ENCODE measurements around the gene BABAM2.
A peak's percentile ranks its signal among the peaks of the same experiment; 100 is the strongest.
"Not testable (repeated sequence)": the region's sequence is repeated elsewhere in the genome, so short reads cannot be mapped to it uniquely, and the experiment has no call there.

The BABAM2 gene

DNA sequence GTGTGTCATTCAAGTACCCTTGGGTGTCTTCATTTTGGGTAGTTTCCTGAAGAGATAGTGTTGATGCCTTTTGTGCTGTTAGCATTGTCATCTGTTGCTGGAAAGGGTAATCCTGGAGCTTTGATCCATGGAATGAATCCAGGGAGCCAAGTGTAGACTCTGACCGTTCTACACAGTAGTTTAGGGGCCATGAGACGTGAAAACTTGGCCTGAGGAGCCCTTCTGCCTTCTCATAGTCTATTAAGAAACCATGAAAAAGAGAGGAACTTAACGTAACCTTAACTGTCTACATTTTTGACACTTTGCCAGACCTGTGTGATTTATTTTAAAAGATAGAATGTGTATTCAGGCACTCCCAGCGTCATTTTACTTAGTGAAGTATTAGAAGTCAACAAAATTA, 194.0 kb downstream of the BABAM2 start:
- peak in 1 of 2 donors; percentile 52 for DNase-seq

DNA sequence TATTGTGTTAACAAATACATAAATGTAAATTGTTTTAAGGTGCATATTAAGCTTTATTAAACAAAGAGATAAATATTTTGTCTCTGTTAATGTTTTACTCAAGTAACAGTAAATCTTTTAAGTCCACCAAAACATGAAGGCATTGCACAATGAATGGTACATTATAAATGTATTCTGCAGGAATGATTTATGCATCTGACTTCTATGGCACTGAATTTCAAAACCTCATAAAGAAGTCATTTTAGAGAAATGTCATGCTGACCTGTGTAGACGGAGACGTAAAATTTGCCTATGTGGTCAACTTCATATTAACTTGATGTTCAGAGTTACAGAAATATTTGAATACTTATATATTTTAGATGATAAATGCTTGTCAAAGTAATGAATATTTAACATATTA, 194.7 kb downstream of the BABAM2 start:
- DNase-seq: no peak

DNA sequence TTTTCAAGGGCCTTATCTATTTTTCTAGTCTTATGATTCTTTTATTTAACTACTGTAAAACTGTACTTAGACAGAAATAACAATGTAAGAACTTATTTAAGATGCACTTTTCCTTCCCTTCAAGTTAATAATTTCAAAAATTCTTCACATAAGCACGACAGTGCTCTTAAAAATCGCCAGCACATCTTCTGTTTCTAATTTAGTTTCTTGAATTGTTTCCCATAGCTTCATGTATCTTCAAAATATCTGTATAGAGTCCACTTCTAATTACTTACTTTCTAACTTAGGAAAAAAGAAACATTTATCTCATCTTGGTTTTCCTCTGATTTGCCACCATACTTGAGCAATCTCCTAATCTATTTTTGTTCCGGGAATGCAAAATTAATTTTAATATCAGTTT, 196.1 kb downstream of the BABAM2 start:
- DNase-seq: no peak

DNA sequence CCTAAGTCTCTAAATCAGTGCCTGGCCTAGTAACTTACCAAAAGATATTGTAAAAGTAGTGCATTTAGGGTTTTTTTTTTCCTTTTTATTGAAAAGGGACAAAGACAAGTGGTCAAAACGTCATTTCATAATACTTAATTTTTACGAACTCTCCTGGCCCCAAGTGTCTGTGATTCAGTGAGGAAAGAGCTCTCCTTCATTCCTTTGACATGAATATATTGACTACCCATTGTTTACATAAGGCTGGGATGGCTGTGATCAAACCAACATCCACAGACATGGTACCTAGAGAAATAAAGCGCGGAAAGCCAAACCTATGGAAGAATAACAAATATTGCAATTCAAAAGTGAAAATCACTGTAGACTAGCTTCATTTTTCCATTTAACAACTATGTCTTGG, 198.4 kb downstream of the BABAM2 start:
- no peak for DNase-seq

DNA sequence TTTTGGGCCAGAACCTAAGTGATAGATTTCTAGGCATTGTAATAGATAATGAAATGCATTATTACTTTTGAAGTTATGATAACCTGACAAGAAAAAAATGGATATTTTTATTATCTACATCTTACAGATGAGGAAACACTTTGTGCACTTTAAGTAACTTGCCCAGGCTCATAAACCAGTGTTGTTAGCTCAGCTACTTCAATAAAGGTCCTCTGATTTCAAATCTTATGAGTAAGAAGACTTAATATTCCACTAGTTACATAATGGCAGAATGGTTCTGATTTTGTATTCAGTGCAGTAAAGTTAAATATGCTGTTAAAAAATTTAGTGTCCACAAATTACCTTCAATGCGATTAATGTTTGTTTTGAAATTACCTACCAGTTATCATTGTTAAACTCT, 199.0 kb downstream of the BABAM2 start:
- no peak for DNase-seq

DNA sequence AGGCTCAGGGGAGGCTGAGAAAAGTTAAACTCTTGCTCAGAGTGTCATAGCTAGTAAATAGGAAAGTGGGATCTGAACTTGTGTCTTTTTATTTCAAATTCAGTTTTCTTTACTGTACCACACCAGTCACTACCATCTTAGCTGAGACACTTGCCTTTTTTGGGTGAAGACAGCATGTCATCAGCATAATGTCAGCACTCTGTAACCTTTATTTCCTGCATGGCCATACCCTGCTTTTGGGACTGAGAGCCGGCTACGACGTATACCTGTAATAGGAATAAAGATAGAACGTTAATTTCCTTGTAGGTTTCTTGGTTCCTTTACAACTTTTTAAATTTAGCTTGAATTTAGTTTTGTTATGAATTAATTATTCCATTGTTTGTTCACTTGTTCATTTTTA, 202.8 kb downstream of the BABAM2 start:
- DNase-seq: no peak

DNA sequence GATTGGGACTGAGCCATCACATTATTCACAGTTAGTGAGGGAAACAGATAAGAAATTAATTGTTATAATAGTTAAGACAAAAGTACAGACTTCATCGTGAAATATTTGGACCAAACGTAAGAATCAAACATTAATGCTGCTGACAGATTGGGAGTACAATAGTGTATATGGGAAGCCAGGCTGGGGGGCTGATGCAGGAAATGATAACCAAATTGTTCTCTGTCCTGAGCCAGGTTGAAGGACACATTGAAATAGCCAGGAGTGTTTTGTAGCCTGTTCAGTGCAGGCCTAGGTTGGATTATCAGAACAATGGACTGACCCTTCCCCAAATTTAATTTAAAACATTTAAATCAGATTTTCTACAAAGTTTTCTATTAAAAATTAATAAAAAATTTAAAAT, 203.2 kb downstream of the BABAM2 start:
- no peak for DNase-seq

DNA sequence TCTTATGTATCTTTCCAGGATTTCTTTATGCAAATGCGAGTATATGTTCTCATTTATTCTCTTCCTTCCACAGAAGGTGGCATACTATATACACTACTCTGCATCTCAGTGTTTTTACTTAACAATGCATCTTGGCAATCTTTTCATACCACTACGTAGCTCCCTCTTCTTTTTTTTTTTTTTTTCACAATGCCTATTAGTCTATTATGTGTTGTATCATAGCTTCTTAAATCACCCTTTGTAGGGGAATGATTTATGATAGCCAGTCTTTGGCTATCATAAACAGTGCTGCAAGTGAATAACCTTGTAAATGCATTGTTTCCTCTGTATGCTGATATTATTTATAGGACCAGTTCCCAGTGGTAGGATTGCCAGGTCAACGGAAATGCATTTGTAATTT, 204.2 kb downstream of the BABAM2 start:
- no peak for DNase-seq

DNA sequence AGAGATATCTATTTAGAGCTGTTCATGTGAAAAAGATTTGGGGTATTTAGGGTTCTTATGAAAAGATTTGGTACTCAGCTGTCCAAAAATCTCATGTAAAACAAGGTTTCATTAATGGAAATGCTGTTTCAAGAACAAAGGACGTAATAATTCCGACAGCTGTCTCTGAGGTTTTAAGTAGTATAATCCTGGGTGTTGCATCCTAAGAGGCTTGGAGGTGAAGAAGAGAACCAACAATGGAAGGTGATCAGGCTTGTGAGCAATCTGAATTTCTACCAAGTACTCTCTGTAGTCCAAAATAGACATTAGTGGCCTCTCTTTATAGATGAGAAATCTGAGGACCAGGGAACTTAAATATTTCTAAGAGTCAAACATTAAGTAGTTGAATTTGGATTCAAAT, 205.1 kb downstream of the BABAM2 start:
- DNase-seq: no peak

DNA sequence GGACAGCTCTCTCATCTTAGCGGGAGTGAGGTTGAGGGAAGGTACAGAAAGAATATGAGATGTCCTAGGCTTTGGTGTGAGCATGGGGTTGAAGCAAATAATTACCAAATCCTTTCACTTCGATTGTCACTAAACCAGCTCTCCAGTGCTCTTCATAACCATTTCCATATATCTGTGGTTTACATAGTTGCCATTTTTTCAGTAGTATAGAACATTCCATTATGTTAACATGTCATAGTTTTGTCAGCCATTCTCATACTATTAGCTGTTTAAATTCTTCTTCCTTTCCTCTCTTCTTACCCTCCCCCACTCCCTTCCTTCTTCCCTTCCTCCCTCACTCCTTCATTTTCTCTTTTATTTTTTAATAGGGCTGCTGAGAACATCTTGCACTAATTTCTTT, 205.9 kb downstream of the BABAM2 start:
- DNase-seq: no peak

DNA sequence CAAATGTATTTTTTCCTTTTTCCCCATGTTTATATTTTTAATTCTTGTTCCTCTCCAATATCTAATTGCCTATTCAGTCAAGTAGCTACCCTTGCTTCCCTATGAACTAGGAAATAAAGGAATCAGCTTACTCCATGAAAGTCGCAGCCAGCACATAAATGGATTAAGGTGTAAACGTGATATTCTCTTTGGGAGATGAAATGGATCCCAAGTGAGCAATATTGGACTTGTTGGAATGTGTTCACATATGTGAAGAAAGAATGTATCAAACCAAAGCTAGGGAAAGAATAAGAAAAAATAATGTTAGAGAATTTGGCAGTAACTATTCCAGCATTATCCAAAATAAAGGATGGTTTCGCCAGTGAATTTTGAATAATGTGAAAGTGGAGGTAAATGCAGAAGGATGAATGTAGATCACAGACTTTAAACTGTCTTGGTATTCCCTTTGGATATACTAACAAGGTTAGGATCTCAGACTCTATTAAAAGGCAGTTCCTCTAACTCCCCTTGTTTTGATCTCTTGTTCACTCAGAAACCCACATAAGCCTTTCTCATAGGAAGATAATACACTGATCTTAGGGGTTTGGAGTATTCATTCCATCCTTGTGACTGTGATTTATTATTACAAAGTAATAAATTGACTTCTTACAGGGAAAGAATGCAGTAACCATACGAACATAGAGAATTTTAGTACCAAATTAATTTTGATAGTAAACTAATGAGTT, 208.1 kb downstream of the BABAM2 start:
- DNase-seq: no peak

DNA sequence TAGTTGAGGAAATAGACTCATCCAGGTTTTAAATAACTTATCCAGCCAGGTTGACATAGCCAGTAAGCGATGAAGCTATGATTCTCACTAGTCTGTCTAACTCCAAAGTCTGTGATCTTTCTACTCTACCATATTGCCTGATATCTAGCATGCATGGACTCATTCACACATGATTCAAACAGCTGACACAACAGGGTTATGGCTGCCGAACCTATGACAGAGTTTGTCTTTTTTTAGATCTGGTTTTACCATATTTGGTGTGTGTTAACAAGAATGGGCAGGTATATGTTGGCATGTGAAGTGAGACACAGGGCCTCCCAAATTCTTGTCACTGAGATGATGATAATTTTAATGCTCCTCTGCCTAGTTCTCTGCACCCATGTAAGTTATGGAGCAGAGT, 210.6 kb downstream of the BABAM2 start:
- no peak for DNase-seq

DNA sequence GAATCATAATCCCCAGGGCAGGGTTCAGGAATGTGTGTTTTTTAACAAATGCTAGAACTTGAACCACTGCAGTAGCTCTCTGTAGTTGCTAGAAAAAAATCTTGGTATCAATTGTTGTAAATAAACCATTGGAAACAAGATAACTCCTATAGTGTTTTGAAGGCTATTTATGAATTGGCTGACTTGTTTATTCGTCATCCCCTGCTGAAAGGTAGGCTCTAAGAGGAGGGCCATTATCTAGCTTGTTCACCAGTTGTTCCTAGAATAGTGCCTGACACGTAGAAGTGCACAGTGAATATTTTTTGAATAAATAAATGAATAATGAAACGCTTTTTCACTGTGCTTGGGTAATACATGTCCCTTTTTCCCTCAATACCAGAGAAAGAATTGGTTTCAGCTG, 211.4 kb downstream of the BABAM2 start:
- DNase-seq: no peak

DNA sequence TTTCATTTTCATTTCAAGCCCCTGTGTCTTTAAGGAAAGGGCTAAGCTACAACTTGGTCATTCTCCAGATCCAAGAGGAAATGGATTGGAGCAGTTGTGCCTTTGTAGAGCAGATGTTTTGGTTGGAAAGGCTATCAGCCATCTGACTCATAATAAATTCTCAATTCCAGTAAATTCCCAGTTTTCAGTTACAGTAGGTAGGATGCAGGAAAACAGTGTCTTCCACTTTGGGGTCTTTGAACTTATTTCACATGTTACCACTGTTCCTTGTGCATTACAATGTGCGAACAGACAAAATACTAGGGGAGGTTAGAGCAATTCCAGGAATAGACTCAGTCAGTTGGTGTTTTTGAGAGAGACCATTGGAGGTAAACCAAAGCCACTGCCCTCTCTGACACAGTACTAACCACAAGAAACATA, 211.9 kb downstream of the BABAM2 start:
- no peak for DNase-seq

DNA sequence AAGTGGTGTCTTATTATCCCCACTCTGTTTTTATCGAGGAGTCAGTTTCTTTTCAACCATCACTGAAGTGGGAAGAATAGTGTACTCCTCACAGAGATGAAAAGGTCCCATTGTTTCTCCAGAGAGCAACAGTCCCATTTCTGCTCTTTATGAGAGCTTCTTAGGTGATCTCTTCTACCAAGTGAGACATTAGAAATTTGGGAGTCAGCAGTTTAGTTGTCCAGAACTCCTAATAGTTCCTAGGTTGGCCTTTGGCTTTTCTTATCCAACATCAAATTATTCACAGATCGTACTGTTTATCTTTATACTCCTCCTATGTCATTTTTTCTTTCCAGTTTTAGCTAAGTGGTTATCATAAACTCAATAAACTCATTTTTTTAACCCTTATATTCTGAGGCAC, 213.1 kb downstream of the BABAM2 start:
- no peak for DNase-seq

DNA sequence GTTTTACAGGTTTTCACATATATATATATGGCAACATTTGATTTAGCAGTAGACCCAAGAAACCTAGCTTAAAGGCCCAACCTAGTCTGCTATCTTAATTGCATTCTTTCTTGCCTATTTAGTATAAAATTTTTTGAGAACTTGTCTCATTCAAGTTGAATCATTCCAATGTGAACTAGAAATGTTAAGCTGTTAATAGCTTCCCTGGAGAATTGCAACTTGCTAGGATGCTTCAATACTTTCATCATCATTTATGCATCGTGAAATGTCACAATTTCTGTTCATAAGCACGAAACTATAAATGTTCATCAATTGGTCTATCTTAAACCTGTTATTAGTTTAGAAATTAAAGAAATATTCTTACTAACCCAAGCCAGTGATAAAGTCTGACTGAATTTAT, 217.6 kb downstream of the BABAM2 start:
- DNase-seq: no peak

DNA sequence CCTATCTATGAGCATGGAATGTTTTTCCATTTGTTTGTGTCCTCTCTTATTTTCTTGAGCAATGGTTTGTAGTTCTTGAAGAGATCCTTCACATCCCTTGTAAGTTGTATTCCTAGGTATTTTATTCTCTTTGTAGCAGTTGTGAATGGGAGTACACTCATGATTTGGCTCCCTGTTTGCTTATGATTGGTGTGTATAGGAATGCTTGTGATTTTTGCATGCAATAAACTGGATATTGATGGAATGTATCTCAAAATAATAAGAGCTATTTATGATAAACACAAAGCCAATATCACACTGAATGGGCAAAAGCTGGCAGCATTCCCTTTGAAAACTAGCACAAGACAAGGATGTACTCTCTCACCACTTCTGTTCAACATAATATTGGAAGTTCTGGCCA, 223.2 kb downstream of the BABAM2 start:
- not testable (repeated sequence) for DNase-seq

DNA sequence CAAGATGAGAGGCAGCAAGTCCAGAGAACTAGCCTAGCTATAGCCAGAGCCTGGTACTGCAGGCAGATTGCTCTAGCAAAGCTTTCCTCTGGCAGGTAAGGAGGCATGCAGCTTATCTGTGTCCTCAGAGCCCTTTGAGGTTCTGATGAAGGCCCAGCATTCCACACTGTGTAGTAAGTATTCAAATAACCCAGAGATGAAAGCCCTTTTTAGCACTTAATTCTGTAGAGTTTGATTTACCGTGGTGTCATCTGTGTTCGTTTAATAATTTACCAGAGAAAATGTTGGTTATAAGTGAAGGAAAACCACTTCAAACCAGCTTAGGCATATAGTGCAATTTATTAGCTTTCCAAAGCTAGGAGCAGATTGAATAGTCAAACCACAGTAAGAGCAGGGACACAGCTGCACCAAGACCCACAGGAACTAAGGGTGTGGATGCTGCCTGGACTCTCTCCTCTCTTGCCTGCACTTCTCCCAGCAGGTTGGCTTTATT, 226.6 kb downstream of the BABAM2 start:
- no peak for DNase-seq

DNA sequence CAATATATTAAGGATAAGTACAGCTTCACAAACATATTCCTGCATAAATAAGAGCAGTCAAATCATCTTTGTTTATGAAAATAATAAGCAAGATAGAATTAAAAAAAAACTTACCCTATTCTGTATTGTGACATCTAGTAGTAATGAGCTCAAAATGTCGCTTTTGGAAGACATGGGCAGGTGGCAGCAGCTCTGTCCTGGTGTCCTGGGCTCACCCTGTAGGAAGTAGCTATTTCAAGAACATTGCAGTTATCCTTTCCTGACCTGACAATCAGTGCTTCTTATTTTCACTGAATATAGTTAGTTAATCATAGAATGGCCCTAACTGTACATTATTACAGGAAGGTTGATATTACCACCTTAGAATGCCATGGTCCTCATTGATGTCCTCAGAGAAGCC, 229.1 kb downstream of the BABAM2 start:
- DNase-seq: no peak

DNA sequence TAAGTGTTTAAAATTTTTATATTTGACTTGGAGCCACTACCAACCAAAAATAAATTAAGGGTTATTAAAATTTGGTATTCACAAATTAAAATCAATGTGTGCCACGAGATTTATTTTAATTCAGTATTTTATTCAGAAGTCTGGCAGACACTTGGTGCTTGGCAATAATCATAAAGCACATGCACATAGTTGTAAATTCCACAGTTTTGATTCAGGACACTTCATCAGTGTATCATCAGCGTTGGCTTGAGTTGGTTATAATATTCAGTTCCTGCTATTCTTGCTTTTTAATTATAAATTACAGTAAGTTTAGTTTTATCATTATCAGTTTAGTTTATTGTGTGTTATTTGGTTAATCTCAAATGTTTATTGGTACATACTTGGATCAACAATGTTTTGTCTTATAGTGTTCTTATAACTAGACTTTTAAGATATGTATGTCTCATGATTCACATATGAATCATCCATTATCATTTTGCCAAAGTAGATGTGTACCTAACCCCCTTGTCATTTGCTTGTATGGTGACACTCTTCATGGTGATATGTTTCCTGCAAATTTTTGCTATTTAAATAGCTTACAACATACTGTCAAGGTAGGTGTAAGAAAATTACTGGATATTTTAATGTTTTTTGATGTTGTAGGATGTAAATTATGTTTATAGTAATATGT, 237.9 kb downstream of the BABAM2 start:
- DNase-seq: no peak

DNA sequence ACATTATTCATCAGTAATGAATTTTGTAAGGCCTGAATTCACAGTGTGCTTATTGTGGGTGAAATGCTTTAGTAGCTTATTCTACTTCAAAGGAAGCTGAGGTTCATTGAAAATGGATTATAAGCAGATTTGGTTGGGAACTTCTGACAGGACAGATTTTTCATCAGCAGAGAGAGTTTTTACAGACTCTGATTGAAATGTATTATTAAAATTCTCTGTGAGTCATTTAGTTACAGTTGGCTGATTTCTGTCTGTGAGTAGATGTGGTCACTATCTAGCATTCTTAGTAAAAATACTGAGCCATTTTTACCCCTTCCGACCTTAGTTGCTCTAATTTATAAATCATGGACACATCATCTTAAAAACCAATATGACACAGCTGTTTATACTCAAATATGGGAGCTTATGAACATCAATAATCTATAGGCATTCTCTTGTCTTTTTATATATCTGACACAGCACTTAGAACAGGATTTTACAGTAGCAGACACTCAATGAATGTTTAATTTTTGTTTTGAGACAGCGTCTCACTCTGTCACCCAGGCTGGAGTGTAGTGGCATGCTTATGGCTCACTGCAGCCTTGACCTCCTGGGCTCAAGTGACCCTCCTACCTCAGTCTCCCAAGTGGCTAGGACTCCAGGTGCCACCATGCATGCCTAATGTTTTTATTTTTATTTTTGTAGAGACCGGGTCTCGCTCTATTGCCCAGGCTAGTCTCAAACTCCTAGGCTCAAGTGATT, 239.6 kb downstream of the BABAM2 start:
- no peak for DNase-seq

DNA sequence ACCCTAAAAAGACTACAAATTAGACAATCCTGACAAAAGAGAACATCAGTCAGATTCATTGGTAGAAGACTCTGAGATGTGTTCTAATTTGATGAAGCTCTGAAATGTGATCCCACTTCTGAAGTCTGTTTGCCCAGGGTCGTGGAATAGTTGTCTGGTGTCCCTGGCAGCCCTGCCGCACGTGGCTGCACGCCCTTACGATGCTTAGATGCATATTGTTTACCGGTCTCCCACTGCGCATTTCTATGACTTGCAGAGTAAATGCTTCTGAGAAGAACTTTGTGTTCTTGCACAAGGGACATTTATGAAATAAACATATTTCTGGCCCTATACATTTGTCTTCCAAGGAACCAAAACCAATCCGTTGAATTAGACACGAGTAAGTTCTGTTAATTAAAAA, 243.2 kb downstream of the BABAM2 start:
- no peak for DNase-seq

DNA sequence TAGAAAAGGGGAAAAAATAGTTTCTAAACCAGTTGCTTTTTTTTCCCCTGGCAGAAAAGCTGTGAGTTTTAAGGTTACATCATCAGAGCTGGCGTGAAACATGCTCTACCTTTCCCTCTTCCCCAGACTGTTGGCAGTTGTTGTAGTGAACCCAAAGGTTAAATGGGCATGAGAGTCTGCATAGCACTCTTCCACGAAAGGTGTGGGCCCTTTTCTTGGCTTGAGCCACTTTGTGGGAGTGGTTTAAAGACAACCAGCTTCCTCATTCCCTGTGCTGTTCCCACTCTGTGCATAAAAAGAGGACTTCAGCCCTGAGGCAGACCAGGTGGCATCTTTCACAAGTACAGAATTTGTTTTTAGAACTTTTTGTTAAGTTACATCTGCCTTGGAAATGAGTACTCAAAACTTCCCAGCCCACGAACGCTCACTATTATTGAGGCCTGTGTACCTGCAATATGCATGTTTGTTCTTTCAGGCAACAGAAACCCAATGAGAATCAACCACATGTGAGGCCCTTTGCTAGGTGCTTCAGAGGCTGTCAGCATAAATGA, 243.8 kb downstream of the BABAM2 start:
- DNase-seq: peak; percentile 30 to 72

All from inflammatory macrophage (primary cell).